ENCODE measurements around the gene MPHOSPH6.
"Not testable (repeated sequence)": the region's sequence is repeated elsewhere in the genome, so short reads cannot be mapped to it uniquely, and the experiment has no call there.

The MPHOSPH6 gene

GRCh38 chr16:82167670-82168069 lies 2.4 kb downstream of the MPHOSPH6 start:
- DNase-seq = no peak

- DNase-seq = no peak
Measured at GRCh38 chr16:82160226-82160625, 9.8 kb downstream of the MPHOSPH6 start.

GRCh38 chr16:82157836-82158235 lies 12.2 kb downstream of the MPHOSPH6 start:
- DNase-seq = no peak

GRCh38 chr16:82157534-82157812 lies 12.6 kb downstream of the MPHOSPH6 start:
- no peak for DNase-seq

- DNase-seq = no peak
Measured at GRCh38 chr16:82156761-82157533, 13.1 kb downstream of the MPHOSPH6 start.

GRCh38 chr16:82152641-82153112 lies 17.3 kb downstream of the MPHOSPH6 start:
- no peak for DNase-seq

GRCh38 chr16:82152196-82152595 lies 17.8 kb downstream of the MPHOSPH6 start:
- no peak for DNase-seq

GRCh38 chr16:82150549-82150948 lies 19.5 kb downstream of the MPHOSPH6 start:
- no peak for DNase-seq

- DNase-seq = no peak
Measured at GRCh38 chr16:82149536-82149935, 20.5 kb downstream of the MPHOSPH6 start.

- DNase-seq = no peak
Measured at GRCh38 chr16:82147546-82147945, 22.5 kb downstream of the MPHOSPH6 start.

- DNase-seq = no peak
Measured at GRCh38 chr16:82146957-82147356, 23.1 kb downstream of the MPHOSPH6 start.

GRCh38 chr16:82146556-82146955 lies 23.5 kb downstream of the MPHOSPH6 start:
- no peak for DNase-seq

- DNase-seq = not testable (repeated sequence)
Measured at GRCh38 chr16:82139286-82139571, 30.8 kb downstream of the MPHOSPH6 start.

GRCh38 chr16:82138478-82139285 lies 31.3 kb downstream of the MPHOSPH6 start:
- no peak for DNase-seq

- no peak for DNase-seq
Measured at GRCh38 chr16:82137822-82138167, 32.2 kb downstream of the MPHOSPH6 start.

GRCh38 chr16:82136956-82137821 lies 32.8 kb downstream of the MPHOSPH6 start:
- no peak for DNase-seq

GRCh38 chr16:82135844-82136243 lies 34.2 kb downstream of the MPHOSPH6 start:
- DNase-seq = no peak

GRCh38 chr16:82134846-82135245 lies 35.2 kb downstream of the MPHOSPH6 start:
- DNase-seq = no peak

- DNase-seq = no peak
Measured at GRCh38 chr16:82133798-82134197, 36.2 kb downstream of the MPHOSPH6 start.

- no peak for DNase-seq
Measured at GRCh38 chr16:82129881-82130280, 40.1 kb downstream of the MPHOSPH6 start.

GRCh38 chr16:82124651-82125050 lies 45.4 kb downstream of the MPHOSPH6 start:
- DNase-seq = no peak

GRCh38 chr16:82119405-82119804 lies 50.6 kb downstream of the MPHOSPH6 start:
- DNase-seq = no peak

- DNase-seq = no peak
Measured at GRCh38 chr16:82118749-82119148, 51.3 kb downstream of the MPHOSPH6 start.

GRCh38 chr16:82116535-82116934 lies 53.5 kb downstream of the MPHOSPH6 start:
- DNase-seq = no peak

Measured in 8988T (cell line).